Pancreas (tissue), 10 donors: Measurements from ENCODE around the gene GPHA2. TPM values are rescaled to one million over a fixed set of nuclear protein-coding genes. Genes with fewer than 3 reads are reported as not detected.
A peak's percentile ranks its signal among the peaks of the same experiment; 100 is the strongest.

ENCODE experiments used
- ATAC-seq, 4 donors: fragments of 200-7000 bp; cut with Tn5 transposase; one replicate each; pipeline versions ENCODE4 v1.8.0 to v1.9.1; 2020; ENCODE audit warnings: mild to moderate bottlenecking in 4 of 4, moderate library complexity in 4 of 4
- DNase-seq, 6 donors: peaks; one replicate each; pipeline ENCODE4 v3.0.0-alpha.2; 2020
- FAIRE-seq: peaks from 2 replicates; lab custom pipeline; 2012; peaks lifted over from hg19 to GRCh38; lab: Jason Lieb, UNC
- H3K27ac ChIP-seq, 4 donors: fragments of 200-600 bp; sonication (generic); 1 replicate in 3 of 4; 2 replicates in 1 of 4; pipeline versions ENCODE4 v1.5.0 to v1.8.0; 2020
- H3K27me3 ChIP-seq, 4 donors: fragments of 200-600 bp; one replicate each; pipeline ENCODE4 v1.8.0; 2021
- H3K36me3 ChIP-seq, 3 donors: fragments of 200-600 bp; sonication (generic) in 1 of 3; one replicate each; pipeline versions ENCODE4 v1.5.0 to v1.8.0; 2020 to 2021
- H3K4me1 ChIP-seq, 3 donors: fragments of 200-600 bp; one replicate each; pipeline ENCODE4 v1.8.0; 2021
- H3K4me3 ChIP-seq, 4 donors: fragments of 200-600 bp; sonication (generic) in 2 of 4; one replicate each; pipeline versions ENCODE4 v1.5.0 to v1.8.0; 2020 to 2021
- H3K9me3 ChIP-seq, 4 donors: fragments of 200-600 bp; one replicate each; pipeline ENCODE4 v1.8.0; 2021
- WGBS, 2 donors: extraction: QIAGEN DNeasy Blood & Tissue Kit; methylation state at CpG; one replicate each; pipeline ENCODE4 v1.1.7; 2013; 5-methylcytosine and 5-hydroxymethylcytosine counted together
- intact Hi-C, 3 donors: fragments of 100-400 bp; cut with DNase I; formaldehyde crosslinking; loops; one replicate each; pipeline versions ENCODE4 v1.11.1 to v1.14.2; 2022
- polyA plus RNA-seq, 2 donors: library from polyadenylated mRNA; stranded (reverse); fragments of 200-250 nt; gene quantifications; one replicate each; pipeline ENCODE4 v1.2.3, GENCODE V29; 2013
- total RNA-seq, 6 donors: library from RNA; stranded (reverse); fragmentation: NEBNext Ultra II Directional in 4 of 6; extraction: Animal tissue kit (Norgen Biotek cat#: 25700) in 4 of 6; gene quantifications; one replicate each; pipeline versions ENCODE4 v1.2.1 to v1.2.4, GENCODE V29; 2021 to 2023
- TF ChIP-seq, protein P1 (sequence below), 4 donors: fragments of 200-600 bp; sonication (generic) in 3 of 4; IDR thresholded peaks; one replicate each; pipeline versions ENCODE4 v1.5.0 to v1.8.0; 2021; ENCODE audit warnings: antibody characterized with exemption in 4 of 4
- donor health status: healthy with polysubstance abuse.
- donor health status: DM: no; HTN: no; CAD: no; lungs with moderate emphysema.
- donor health status: DM: no; HTN: no; CAD: no.
- donor health status: control.
- donor health status: control.
- donor health status: Bipolar disorder and iron deficiency.
- donor health status: DM: yes; HTN: yes; CAD: no.
- donor health status: DM: no; HTN: no; CAD: no.
- donor health status: DM: no; HTN: no; CAD: no.
- donor health status: DM: yes; HTN: yes; CAD: no.

Gene GPHA2
- total and polyA plus RNA-seq, 8 donors, result 4.2 to 16.3 (median 12.2) TPM

GRCh38 chr11:64934682-64935358, 873 bp downstream of the GPHA2 start:
- WGBS, 2 donors, result 34 to 38% methylated on average over 27 of the region's 27 CpGs
- H3K36me3 ChIP-seq, result peaks cover 2 to 16% (median 2%) of the 10 kb centered on the region in 3 donors
- ATAC-seq (peak; percentile 86 to 92 (median 90)), DNase-seq (peak in 5 of 6 donors; percentile 57 to 87 (median 80)), FAIRE-seq (no peak)
- TF ChIP-seq, protein P1, sequence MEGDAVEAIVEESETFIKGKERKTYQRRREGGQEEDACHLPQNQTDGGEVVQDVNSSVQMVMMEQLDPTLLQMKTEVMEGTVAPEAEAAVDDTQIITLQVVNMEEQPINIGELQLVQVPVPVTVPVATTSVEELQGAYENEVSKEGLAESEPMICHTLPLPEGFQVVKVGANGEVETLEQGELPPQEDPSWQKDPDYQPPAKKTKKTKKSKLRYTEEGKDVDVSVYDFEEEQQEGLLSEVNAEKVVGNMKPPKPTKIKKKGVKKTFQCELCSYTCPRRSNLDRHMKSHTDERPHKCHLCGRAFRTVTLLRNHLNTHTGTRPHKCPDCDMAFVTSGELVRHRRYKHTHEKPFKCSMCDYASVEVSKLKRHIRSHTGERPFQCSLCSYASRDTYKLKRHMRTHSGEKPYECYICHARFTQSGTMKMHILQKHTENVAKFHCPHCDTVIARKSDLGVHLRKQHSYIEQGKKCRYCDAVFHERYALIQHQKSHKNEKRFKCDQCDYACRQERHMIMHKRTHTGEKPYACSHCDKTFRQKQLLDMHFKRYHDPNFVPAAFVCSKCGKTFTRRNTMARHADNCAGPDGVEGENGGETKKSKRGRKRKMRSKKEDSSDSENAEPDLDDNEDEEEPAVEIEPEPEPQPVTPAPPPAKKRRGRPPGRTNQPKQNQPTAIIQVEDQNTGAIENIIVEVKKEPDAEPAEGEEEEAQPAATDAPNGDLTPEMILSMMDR (IDR thresholded peaks at IDR 0.05), result no peak
- H3K9me3 ChIP-seq, result no peaks in the 10 kb centered on the region
- peak overlapping the region; percentile 10 to 39 (median 30) for H3K27ac ChIP-seq
- H3K4me1 ChIP-seq, result peaks cover 0 to 17% (median 4%) of the 10 kb centered on the region in 3 donors
- intact Hi-C loops, result no loop called here
- H3K27me3 ChIP-seq, result no peaks in the 10 kb centered on the region
- H3K4me3 ChIP-seq, result no peak overlapping the region

DNA sequence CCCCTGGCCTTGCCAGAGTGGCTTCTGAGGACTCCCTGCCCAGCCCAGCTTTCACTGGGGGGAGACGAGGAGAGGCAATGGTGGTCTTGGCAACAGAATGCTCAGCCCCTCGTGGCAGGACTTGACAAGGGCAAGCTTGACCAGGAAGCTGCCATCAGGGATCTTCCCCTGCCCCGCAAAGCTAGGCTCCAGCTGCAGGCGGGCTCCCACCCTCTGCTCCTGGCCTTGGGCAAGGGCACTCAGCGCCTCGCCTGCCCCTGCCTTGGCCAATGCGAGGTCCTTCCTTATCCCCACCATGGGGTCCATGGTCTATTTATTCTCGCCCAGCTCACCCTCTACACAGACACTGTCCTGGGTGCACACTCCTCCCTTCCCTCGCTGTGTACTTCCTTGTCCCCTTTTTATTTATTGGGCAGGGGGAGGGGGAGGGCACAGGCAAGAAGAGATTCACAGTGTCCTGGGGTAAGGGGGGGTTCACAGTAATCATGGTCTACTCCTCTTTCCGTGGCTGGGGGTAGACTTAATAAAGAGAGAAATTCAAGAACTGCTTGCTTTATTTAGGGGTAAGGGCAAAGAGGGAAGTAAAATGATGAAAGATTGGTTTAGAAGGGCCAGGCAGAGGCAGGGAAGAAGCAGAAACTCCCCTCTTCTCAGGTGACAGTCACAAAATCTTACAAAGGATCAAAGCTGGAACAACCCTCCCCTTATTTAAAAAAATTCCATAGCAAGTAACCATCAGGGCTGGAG, 1.6 kb downstream of the GPHA2 start:
- WGBS, 2 donors, result 68 to 70% methylated on average over 10 of the region's 10 CpGs
- Histone ChIP-seq H3K9me3 (no peaks in the 10 kb centered on the region), H3K4me1 (peaks cover 0 to 17% (median 4%) of the 10 kb centered on the region in 3 donors), H3K36me3 (peaks cover 2 to 16% (median 2%) of the 10 kb centered on the region in 3 donors), H3K4me3 (no peak overlapping the region), H3K27me3 (no peaks in the 10 kb centered on the region), H3K27ac (peak overlapping the region in 3 of 4 donors; percentile 26 to 39 (median 33))
- intact Hi-C loops, result no loop called here
- DNase-seq (peak in 1 of 6 donors; percentile 36), ATAC-seq (no peak), FAIRE-seq (no peak)
- TF ChIP-seq, protein P1 (IDR thresholded peaks at IDR 0.05), result no peak

DNA sequence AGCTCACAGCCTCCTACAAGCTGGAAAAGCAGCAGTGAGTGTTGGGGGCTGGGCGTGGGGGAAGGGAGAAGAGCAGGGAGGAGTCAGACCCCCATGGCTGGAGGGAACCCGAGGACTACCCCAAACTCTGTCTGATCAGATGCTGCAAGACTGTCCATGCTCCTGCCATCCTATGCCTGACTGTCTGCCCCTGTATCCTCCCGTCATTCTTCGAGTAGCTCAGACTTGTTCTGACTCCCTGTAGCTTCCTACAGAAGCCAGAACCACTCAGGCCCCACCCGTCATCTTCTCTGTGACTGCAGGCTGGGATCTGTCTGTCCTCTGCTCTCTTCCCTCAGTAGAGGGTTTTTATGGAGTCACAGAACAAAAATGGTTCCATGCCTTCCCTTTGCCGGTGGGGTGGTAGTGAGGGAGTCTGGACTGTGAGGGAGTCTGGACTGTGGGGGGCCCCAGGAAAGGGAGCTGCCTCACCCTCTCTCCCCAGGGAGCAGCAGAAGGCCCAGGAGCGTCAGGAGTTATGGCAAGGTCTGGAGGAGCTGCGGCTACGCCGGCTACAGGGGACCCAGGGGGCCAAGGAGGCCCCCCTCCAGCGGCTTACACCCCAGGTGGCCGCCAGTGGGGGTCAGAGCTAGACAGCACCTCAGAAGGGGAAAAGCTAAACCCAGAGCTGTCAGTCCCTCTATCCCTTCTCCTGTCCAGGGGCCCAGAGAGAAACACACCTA, 2.3 kb downstream of the GPHA2 start:
- TF ChIP-seq, protein P1 (IDR thresholded peaks at IDR 0.05), result no peak
- ATAC-seq (no peak), DNase-seq (peak in 1 of 6 donors; percentile 47), FAIRE-seq (no peak)
- Histone ChIP-seq H3K4me1 (peaks cover 0 to 17% (median 4%) of the 10 kb centered on the region in 3 donors), H3K4me3 (no peak overlapping the region), H3K27me3 (no peaks in the 10 kb centered on the region), H3K36me3 (peaks cover 2 to 16% (median 2%) of the 10 kb centered on the region in 3 donors), H3K27ac (peak overlapping the region in 1 of 4 donors; percentile 26), H3K9me3 (no peaks in the 10 kb centered on the region)
- 91 to 93% methylated on average over 12 of the region's 12 CpGs for WGBS, 2 donors
- intact Hi-C loops, result no loop called here

- H3K4me3 ChIP-seq, result no peak overlapping the region
- H3K4me1 ChIP-seq, result peaks cover 0 to 17% (median 4%) of the 10 kb centered on the region in 3 donors
- no peaks in the 10 kb centered on the region for H3K9me3 ChIP-seq
- FAIRE-seq (no peak), DNase-seq (no peak), ATAC-seq (no peak)
- 86 to 88% methylated on average over 5 of the region's 5 CpGs for WGBS, 2 donors
- no peak overlapping the region for H3K27ac ChIP-seq
- TF ChIP-seq, protein P1 (IDR thresholded peaks at IDR 0.05), result no peak
- peaks cover 2 to 16% (median 2%) of the 10 kb centered on the region in 3 donors for H3K36me3 ChIP-seq
- H3K27me3 ChIP-seq, result no peaks in the 10 kb centered on the region
- intact Hi-C loops, result no loop called here
Observed at GRCh38 chr11:64932324-64932723, 3.4 kb downstream of the GPHA2 start.
